PC-9 (cell line): ENCODE measurements around the gene PCDH9. TPM values are rescaled to one million over a fixed set of nuclear protein-coding genes. Genes with fewer than 3 reads are reported as not detected.

Experiments used
- BruUV-seq: library from RNA; stranded (reverse); fragments of 400-500 nt; replicated peaks from 2 replicates; lab custom pipeline; 2021; lab: Mats Ljungman, UMichigan
- CTCF ChIA-PET: fragments of 300-600 bp; sonication (Branson Sonifier 250); formaldehyde crosslinking; loops from one replicate; lab custom pipeline; 2022; ENCODE audit warnings: antibody characterized with exemption; lab: Charles Lee
- POLR2A ChIA-PET: fragments of 300-600 bp; sonication (Branson Sonifier 250); formaldehyde crosslinking; loops from one replicate; lab custom pipeline; 2022; ENCODE audit warnings: antibody characterized with exemption; ENCODE audit not compliant: unreplicated experiment; lab: Charles Lee
- DNase-seq, 2 experiments: peaks; one replicate each; pipeline versions ENCODE4 v3.0.0 to v3.0.0-alpha.2; 2015 to 2022; ENCODE audit warnings: mixed read lengths in 1 of 2
- H2AFZ ChIP-seq: fragments of 200-600 bp; sonication (generic); 2 replicates; pipeline ENCODE4 v1.8.1; 2017; ENCODE audit warnings: antibody characterized with exemption
- H3F3A ChIP-seq: fragments of 200-600 bp; sonication (generic); 2 replicates; pipeline ENCODE4 v1.8.1; 2017; ENCODE audit warnings: antibody characterized with exemption, mild to moderate bottlenecking, low read depth; ENCODE audit not compliant: insufficient read depth
- H3K27ac ChIP-seq: fragments of 200-600 bp; sonication (generic); 2 replicates; pipeline ENCODE4 v1.6.1; 2016; ENCODE audit warnings: mixed run types
- H3K27me3 ChIP-seq: fragments of 200-600 bp; sonication (generic); 2 replicates; pipeline ENCODE4 v1.6.1; 2016; ENCODE audit warnings: low read depth, mixed run types; ENCODE audit not compliant: insufficient read depth
- H3K36me3 ChIP-seq: fragments of 200-600 bp; sonication (generic); 2 replicates; pipeline ENCODE4 v1.6.1; 2016; ENCODE audit warnings: low read depth, mixed run types
- H3K4me1 ChIP-seq: fragments of 200-600 bp; sonication (generic); replicated peaks from 2 replicates; pipeline ENCODE4 v1.6.1; 2016; ENCODE audit warnings: mixed run types; ENCODE audit not compliant: insufficient read depth
- H3K4me2 ChIP-seq: fragments of 200-600 bp; sonication (generic); 2 replicates; pipeline ENCODE4 v1.6.1; 2017; ENCODE audit warnings: mixed run types
- H3K4me3 ChIP-seq: fragments of 200-600 bp; sonication (generic); 2 replicates; pipeline ENCODE4 v1.6.1; 2016; ENCODE audit warnings: mixed run types
- H3K79me2 ChIP-seq: fragments of 200-600 bp; sonication (generic); 2 replicates; pipeline ENCODE4 v1.6.1; 2017; ENCODE audit warnings: low read depth, mixed run types
- H3K9me2 ChIP-seq: fragments of 200-600 bp; sonication (generic); 2 replicates; pipeline ENCODE4 v1.8.1; 2017; ENCODE audit warnings: mild to moderate bottlenecking; ENCODE audit not compliant: insufficient read depth
- H3K9me3 ChIP-seq: fragments of 200-600 bp; sonication (generic); 2 replicates; pipeline ENCODE4 v1.8.1; 2016; ENCODE audit warnings: low read depth; ENCODE audit not compliant: insufficient read depth
- H4K20me1 ChIP-seq: fragments of 200-600 bp; sonication (generic); 2 replicates; pipeline ENCODE4 v1.8.1; 2017; ENCODE audit not compliant: insufficient read depth
- EZH2 ChIP-seq: fragments of 200-600 bp; sonication (generic); IDR thresholded peaks from 2 replicates; pipeline ENCODE4 v1.8.0; 2017; ENCODE audit warnings: antibody characterized with exemption, low read depth
- intact Hi-C: fragments of 100-400 bp; cut with micrococcal nuclease; formaldehyde crosslinking; loops from one replicate; pipeline ENCODE4 v1.10.0; 2022; ENCODE audit not compliant: unreplicated experiment
- total RNA-seq: library from RNA; stranded (reverse); gene quantifications from 2 replicates; pipeline ENCODE4 v1.2.3, GENCODE V29; 2021
- TF ChIP-seq, protein P1 (sequence below): fragments of 200-600 bp; sonication (generic); conservative IDR thresholded peaks from 2 replicates; pipeline ENCODE4 v1.6.1; 2017; ENCODE audit warnings: mixed run types, antibody characterized with exemption, mild to moderate bottlenecking, moderate library complexity

PCDH9 gene
- total RNA-seq, 1 experiment from 2014 or later = 0.37 TPM

DNA sequence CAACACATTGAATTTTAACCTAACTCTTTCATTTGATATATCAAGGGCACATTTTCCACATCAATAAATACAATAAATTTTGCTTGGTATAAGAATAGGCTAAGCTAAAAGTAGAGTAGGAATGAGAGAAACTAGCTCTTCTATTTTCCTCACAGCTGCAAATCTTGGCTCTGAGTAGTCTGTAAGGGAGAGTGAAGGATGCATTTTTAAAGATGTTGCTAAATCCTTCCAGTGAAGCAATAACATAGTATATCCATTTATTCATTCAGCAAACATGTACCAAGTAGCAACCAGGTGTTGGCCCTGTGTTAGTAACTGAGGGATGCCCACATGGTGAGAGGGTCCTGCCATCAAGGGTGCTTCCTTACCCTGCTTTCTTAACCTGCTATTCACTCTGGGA lies 799.9 kb downstream of the PCDH9 start:
- BruUV-seq = no TSS peak
- intact Hi-C loops = no loop called here
- ChIA-PET POLR2A (no interaction called here), CTCF (no interaction called here)
- TF ChIP-seq, protein P1, sequence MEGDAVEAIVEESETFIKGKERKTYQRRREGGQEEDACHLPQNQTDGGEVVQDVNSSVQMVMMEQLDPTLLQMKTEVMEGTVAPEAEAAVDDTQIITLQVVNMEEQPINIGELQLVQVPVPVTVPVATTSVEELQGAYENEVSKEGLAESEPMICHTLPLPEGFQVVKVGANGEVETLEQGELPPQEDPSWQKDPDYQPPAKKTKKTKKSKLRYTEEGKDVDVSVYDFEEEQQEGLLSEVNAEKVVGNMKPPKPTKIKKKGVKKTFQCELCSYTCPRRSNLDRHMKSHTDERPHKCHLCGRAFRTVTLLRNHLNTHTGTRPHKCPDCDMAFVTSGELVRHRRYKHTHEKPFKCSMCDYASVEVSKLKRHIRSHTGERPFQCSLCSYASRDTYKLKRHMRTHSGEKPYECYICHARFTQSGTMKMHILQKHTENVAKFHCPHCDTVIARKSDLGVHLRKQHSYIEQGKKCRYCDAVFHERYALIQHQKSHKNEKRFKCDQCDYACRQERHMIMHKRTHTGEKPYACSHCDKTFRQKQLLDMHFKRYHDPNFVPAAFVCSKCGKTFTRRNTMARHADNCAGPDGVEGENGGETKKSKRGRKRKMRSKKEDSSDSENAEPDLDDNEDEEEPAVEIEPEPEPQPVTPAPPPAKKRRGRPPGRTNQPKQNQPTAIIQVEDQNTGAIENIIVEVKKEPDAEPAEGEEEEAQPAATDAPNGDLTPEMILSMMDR = no peak
- TF ChIP-seq EZH2 = no peak
- no peaks in the 10 kb centered on the region for H3F3A ChIP-seq
- no peaks in the 10 kb centered on the region for H3K36me3 ChIP-seq
- H2AFZ ChIP-seq = no peak overlapping the region
- no peak for DNase-seq
- H3K9me3 ChIP-seq = no peaks in the 10 kb centered on the region
- H3K9me2 ChIP-seq = no peaks in the 10 kb centered on the region
- H3K4me2 ChIP-seq = no peak overlapping the region
- no peaks in the 10 kb centered on the region for H3K27me3 ChIP-seq
- H3K27ac ChIP-seq = no peak overlapping the region
- H4K20me1 ChIP-seq = no peaks in the 10 kb centered on the region
- H3K4me1 ChIP-seq = no peaks in the 10 kb centered on the region
- H3K79me2 ChIP-seq = no peaks in the 10 kb centered on the region
- H3K4me3 ChIP-seq = no peak overlapping the region

DNA sequence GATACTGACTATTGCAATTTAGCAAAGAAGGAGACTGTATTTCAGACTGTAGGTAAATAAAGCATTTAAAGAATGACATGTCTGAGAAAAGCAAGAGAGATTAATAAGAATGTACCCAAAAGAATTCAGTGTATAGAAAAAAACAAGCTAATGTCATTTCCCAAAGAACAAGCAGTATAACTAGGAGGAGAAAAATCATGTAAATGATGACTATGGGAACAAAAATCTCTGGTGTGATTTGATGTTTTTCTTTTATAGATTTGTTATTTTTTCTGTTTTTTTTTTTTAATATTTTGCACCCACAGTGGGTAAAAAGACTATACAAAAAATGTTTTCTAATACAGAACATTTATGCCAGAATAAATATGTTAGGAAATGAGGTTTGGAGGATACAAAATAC lies 801.0 kb downstream of the PCDH9 start:
- H3F3A ChIP-seq = no peaks in the 10 kb centered on the region
- no peak overlapping the region for H3K4me2 ChIP-seq
- intact Hi-C loops = no loop called here
- no peaks in the 10 kb centered on the region for H3K9me3 ChIP-seq
- H2AFZ ChIP-seq = no peak overlapping the region
- H3K79me2 ChIP-seq = no peaks in the 10 kb centered on the region
- DNase-seq = no peak
- no peak overlapping the region for H3K27ac ChIP-seq
- TF ChIP-seq, protein P1 = no peak
- no peak for TF ChIP-seq EZH2
- ChIA-PET CTCF (no interaction called here), POLR2A (no interaction called here)
- no peaks in the 10 kb centered on the region for H3K27me3 ChIP-seq
- no peak overlapping the region for H3K4me3 ChIP-seq
- H3K36me3 ChIP-seq = no peaks in the 10 kb centered on the region
- no TSS peak for BruUV-seq
- no peaks in the 10 kb centered on the region for H3K4me1 ChIP-seq
- no peaks in the 10 kb centered on the region for H3K9me2 ChIP-seq
- H4K20me1 ChIP-seq = no peaks in the 10 kb centered on the region

- H3K36me3 ChIP-seq = no peaks in the 10 kb centered on the region
- ChIA-PET CTCF (no interaction called here), POLR2A (no interaction called here)
- intact Hi-C loops = no loop called here
- H3F3A ChIP-seq = no peaks in the 10 kb centered on the region
- no peak overlapping the region for H2AFZ ChIP-seq
- no peak for TF ChIP-seq EZH2
- TF ChIP-seq, protein P1 = no peak
- no peak overlapping the region for H3K27ac ChIP-seq
- H3K4me1 ChIP-seq = no peaks in the 10 kb centered on the region
- no peak overlapping the region for H3K4me2 ChIP-seq
- H3K9me2 ChIP-seq = no peaks in the 10 kb centered on the region
- H3K79me2 ChIP-seq = no peaks in the 10 kb centered on the region
- no peak overlapping the region for H3K4me3 ChIP-seq
- DNase-seq = no peak
- H3K27me3 ChIP-seq = no peaks in the 10 kb centered on the region
- no peaks in the 10 kb centered on the region for H3K9me3 ChIP-seq
- BruUV-seq = no TSS peak
- H4K20me1 ChIP-seq = no peaks in the 10 kb centered on the region
These were observed 802.7 kb downstream of the PCDH9 start for GRCh38 chr13:66427458-66427861.
